WTC11 (cell line): ENCODE data around the gene CASP2. TPM values are rescaled to one million over a fixed set of nuclear protein-coding genes. Genes with fewer than 3 reads are reported as not detected.

Experiments
- AFF4 ChIP-seq: sonication (generic); formaldehyde crosslinking; IDR thresholded peaks from 2 replicates; pipeline ENCODE4 v1.8.1; 2023; ENCODE audit warnings: mild to moderate bottlenecking, missing genetic modification reagents, borderline replicate concordance
- AR ChIP-seq: fragments of 250-450 bp; sonication (Bioruptor Pico); IDR thresholded peaks from 2 replicates; pipeline ENCODE4 v1.9.0; 2021; ENCODE audit warnings: mild to moderate bottlenecking
- ATF6 ChIP-seq: sonication (generic); formaldehyde crosslinking; IDR thresholded peaks from 2 replicates; pipeline ENCODE4 v1.8.1; 2023; ENCODE audit warnings: mild to moderate bottlenecking, missing genetic modification reagents
- E2F1 ChIP-seq: sonication (generic); formaldehyde crosslinking; IDR thresholded peaks from 2 replicates; pipeline ENCODE4 v1.8.0; 2022; ENCODE audit warnings: mild to moderate bottlenecking, missing genetic modification reagents
- ETV6 ChIP-seq: sonication (generic); formaldehyde crosslinking; IDR thresholded peaks from 2 replicates; pipeline ENCODE4 v1.8.1; 2022; ENCODE audit warnings: mild to moderate bottlenecking, missing genetic modification reagents
- FOXK1 ChIP-seq: sonication (generic); formaldehyde crosslinking; IDR thresholded peaks from 2 replicates; pipeline ENCODE4 v1.8.0; 2022; ENCODE audit warnings: mild to moderate bottlenecking, moderate library complexity, missing genetic modification reagents
- FOXP1 ChIP-seq: sonication (generic); formaldehyde crosslinking; IDR thresholded peaks from 2 replicates; pipeline ENCODE4 v1.8.0; 2022; ENCODE audit warnings: missing genetic modification reagents, mild to moderate bottlenecking, moderate library complexity, borderline replicate concordance
- GABPB1 ChIP-seq: sonication (generic); formaldehyde crosslinking; IDR thresholded peaks from 2 replicates; pipeline ENCODE4 v1.8.1; 2023; ENCODE audit warnings: mild to moderate bottlenecking, missing genetic modification reagents
- HMGA2 ChIP-seq: fragments of 250-450 bp; sonication (Bioruptor Pico); IDR thresholded peaks from 2 replicates; pipeline ENCODE4 v1.4.0; 2021; ENCODE audit warnings: mild to moderate bottlenecking, moderate library complexity
- NR3C1 ChIP-seq: sonication (generic); formaldehyde crosslinking; conservative IDR thresholded peaks from 2 replicates; pipeline ENCODE4 v1.8.1; 2023; ENCODE audit warnings: low read depth, mild to moderate bottlenecking, missing genetic modification reagents
- PRDM15 ChIP-seq: sonication (generic); formaldehyde crosslinking; IDR thresholded peaks from 2 replicates; pipeline ENCODE4 v1.8.0; 2022; ENCODE audit warnings: missing genetic modification reagents
- SMAD3 ChIP-seq: sonication (generic); formaldehyde crosslinking; IDR thresholded peaks from 2 replicates; pipeline ENCODE4 v1.8.0; 2022; ENCODE audit warnings: missing genetic modification reagents, mild to moderate bottlenecking, borderline replicate concordance
- SP1 ChIP-seq: sonication (generic); formaldehyde crosslinking; conservative IDR thresholded peaks from 2 replicates; pipeline ENCODE4 v1.8.1; 2022; ENCODE audit warnings: missing genetic modification reagents
- STAT6 ChIP-seq: sonication (generic); formaldehyde crosslinking; conservative IDR thresholded peaks from 2 replicates; pipeline ENCODE4 v1.8.1; 2023; ENCODE audit warnings: mild to moderate bottlenecking, low read depth, missing genetic modification reagents, moderate library complexity
- USF2 ChIP-seq: sonication (generic); formaldehyde crosslinking; IDR thresholded peaks from 2 replicates; pipeline ENCODE4 v1.8.1; 2023; ENCODE audit warnings: mild to moderate bottlenecking, missing genetic modification reagents, moderate library complexity
- ZNF232 ChIP-seq: sonication (generic); formaldehyde crosslinking; IDR thresholded peaks from 2 replicates; pipeline ENCODE4 v1.8.0; 2022; ENCODE audit warnings: mild to moderate bottlenecking, missing genetic modification reagents
- ZNF671 ChIP-seq: fragments of 250-450 bp; sonication (Bioruptor Pico); IDR thresholded peaks from 2 replicates; pipeline ENCODE4 v1.8.0; 2021; ENCODE audit warnings: mild to moderate bottlenecking
- ZSCAN18 ChIP-seq: fragments of 250-450 bp; sonication (Bioruptor Pico); IDR thresholded peaks from 2 replicates; pipeline ENCODE4 v2.1.2; 2022; ENCODE audit warnings: mild to moderate bottlenecking, moderate library complexity
- total RNA-seq: library from RNA; stranded (reverse); gene quantifications from 3 replicates; pipeline ENCODE4 v1.2.3, GENCODE V29; 2021

The CASP2 gene
- total RNA-seq, 1 experiment from 2014 or later: 35.4 TPM

GRCh38 chr7:143263266-143264195 lies 24.6 kb upstream of the CASP2 start, which contains the start of gene GSTK1 (continued):
- TF ChIP-seq AFF4 (CRISPR knock-in tag) (no peak; the same call in 1 of the 2 replicates), ZSCAN18 (no peak), SMAD3 (CRISPR knock-in tag) (no peak), ETV6 (CRISPR knock-in tag) (peak; percentile 92), ZNF232 (no peak), HMGA2 (CRISPR knock-in tag) (no peak), E2F1 (CRISPR knock-in tag) (0 out of 2 replicates have a peak, but pooled peaks have one; percentile 23), PRDM15 (CRISPR knock-in tag) (no peak), ATF6 (CRISPR knock-in tag) (0 out of 2 replicates have a peak, but pooled peaks have one; percentile 36), GABPB1 (CRISPR knock-in tag) (peak; percentile 75), USF2 (CRISPR knock-in tag) (no peak), ZNF671 (CRISPR knock-in tag) (no peak), SP1 (peak; percentile 38; the same call in 1 of the 2 replicates), STAT6 (CRISPR knock-in tag) (no peak), NR3C1 (CRISPR knock-in tag) (no peak), FOXP1 (peak; percentile 39; the same call in 1 of the 2 replicates), AR (no peak), FOXK1 (CRISPR knock-in tag) (no peak)
